Lung microvascular endothelial cell (primary cell): Measurements from ENCODE around the gene TNFRSF8. TPM values are rescaled to one million over a fixed set of nuclear protein-coding genes. Genes with fewer than 3 reads are reported as not detected.

Source experiments
- DNase-seq, 2 donors: peaks; one replicate each; pipeline versions ENCODE4 v3.0.0 to v3.0.0-alpha.2; 2010; ENCODE audit warnings: low read depth in 2 of 2
- total RNA-seq: library from RNA; depleted of rRNA; stranded (reverse); fragments of >200 nt; gene quantifications from 2 replicates; pipeline ENCODE4 v1.2.1, GENCODE V29; 2014

TNFRSF8 gene
- total RNA-seq, 1 donor from 2014 or later: not detected

- DNase-seq: no peak
Observed at GRCh38 chr1:12059722-12060464, 3.2 kb upstream of the TNFRSF8 start.

GRCh38 chr1:12060500-12060899, 2.6 kb upstream of the TNFRSF8 start:
- DNase-seq: no peak

GRCh38 chr1:12064073-12064969, 1.2 kb downstream of the TNFRSF8 start:
- DNase-seq: no peak

GRCh38 chr1:12065872-12066271, 2.8 kb downstream of the TNFRSF8 start:
- no peak for DNase-seq

- DNase-seq: peak in 1 of 2 donors; percentile 48
Observed at GRCh38 chr1:12067900-12068821, 5.1 kb downstream of the TNFRSF8 start.

- no peak for DNase-seq
Observed at GRCh38 chr1:12069623-12070244, 6.6 kb downstream of the TNFRSF8 start.

GRCh38 chr1:12071892-12072291, 8.8 kb downstream of the TNFRSF8 start:
- DNase-seq: no peak

GRCh38 chr1:12072741-12073140, 9.6 kb downstream of the TNFRSF8 start:
- DNase-seq: no peak

GRCh38 chr1:12073796-12074195, 10.7 kb downstream of the TNFRSF8 start:
- DNase-seq: no peak

- DNase-seq: no peak
Observed at GRCh38 chr1:12075195-12076114, 12.4 kb downstream of the TNFRSF8 start.

GRCh38 chr1:12076425-12077005, 13.4 kb downstream of the TNFRSF8 start:
- DNase-seq: no peak

- DNase-seq: no peak
Observed at GRCh38 chr1:12078575-12078937, 15.5 kb downstream of the TNFRSF8 start.

GRCh38 chr1:12078938-12079861, 16.1 kb downstream of the TNFRSF8 start:
- peak; percentile 48 to 54 for DNase-seq

- DNase-seq: no peak
Observed at GRCh38 chr1:12080156-12080555, 17.1 kb downstream of the TNFRSF8 start.

- no peak for DNase-seq
Observed at GRCh38 chr1:12080773-12081556, 17.9 kb downstream of the TNFRSF8 start.

- DNase-seq: no peak
Observed at GRCh38 chr1:12081648-12082396, 18.7 kb downstream of the TNFRSF8 start.

GRCh38 chr1:12082988-12083387, 19.9 kb downstream of the TNFRSF8 start:
- no peak for DNase-seq
